K562 (cell line): Measurements from ENCODE around the gene TRRAP. TPM values are rescaled to one million over a fixed set of nuclear protein-coding genes. Genes with fewer than 3 reads are reported as not detected.

Experiments
- ATAC-seq: fragments of 200-7000 bp; cut with Tn5 transposase; 3 replicates; pipeline ENCODE4 v1.9.1; 2020; ENCODE audit warnings: moderate library complexity
- BruUV-seq: library from RNA; stranded (reverse); fragments of 400-500 nt; replicated peaks from 2 replicates; lab custom pipeline; 2021; lab: Mats Ljungman, UMichigan
- CTCF ChIA-PET: fragments of 300-600 bp; formaldehyde crosslinking; extraction: SDS; loops from one replicate; lab custom pipeline; 2021; ENCODE audit warnings: low intra/inter-chr PET ratio; lab: Yijun Ruan, JAX
- POLR2A ChIA-PET: fragments of 300-600, 350-650 bp; sonication (Branson Sonifier 250); formaldehyde crosslinking; extraction: SDS; loops from one replicate; lab custom pipeline; 2021; ENCODE audit warnings: antibody characterized with exemption, inconsistent platforms; lab: Yijun Ruan, JAX
- DNase-seq, 4 experiments: peaks; one replicate each; pipeline versions ENCODE4 v3.0.0 to v3.0.0-alpha.2; 2011 to 2018; ENCODE audit warnings: low spot score in 3 of 4, mixed read lengths in 3 of 4; ENCODE audit errors: extremely low read depth in 1 of 4
- FAIRE-seq: peaks from 2 replicates; lab custom pipeline; 2011; peaks lifted over from hg19 to GRCh38; lab: Jason Lieb, UNC
- H2AFZ ChIP-seq: 2 replicates; pipeline ENCODE4 v1.6.0; 2011; ENCODE audit warnings: low read depth, low read length, control low read depth, inconsistent platforms
- H3K27ac ChIP-seq: fragments of 200-600 bp; 3 replicates; pipeline ENCODE4 v1.8.0; 2011; ENCODE audit warnings: low read depth, mild to moderate bottlenecking, control low read depth, inconsistent platforms, low read length, moderate library complexity, mixed read lengths; ENCODE audit errors: extremely low read depth
- H3K27me3 ChIP-seq, 2 experiments: fragments of 300-600 bp in 1 of 2; 2 replicates in 1 of 2; 3 replicates in 1 of 2; pipeline versions ENCODE4 v1.6.0 to v1.8.0; 2011; ENCODE audit warnings: inconsistent platforms in 2 of 2, low read length in 2 of 2, mild to moderate bottlenecking in 1 of 2, mixed read lengths in 1 of 2, moderate library complexity in 1 of 2; ENCODE audit not compliant: control insufficient read depth in 2 of 2, insufficient read depth in 2 of 2
- H3K36me3 ChIP-seq: fragments of 300-600 bp; 3 replicates; pipeline ENCODE4 v1.8.0; 2011; ENCODE audit warnings: mild to moderate bottlenecking, low read length, inconsistent platforms; ENCODE audit not compliant: control insufficient read depth, insufficient read depth
- H3K4me1 ChIP-seq, 2 experiments: fragments of 200-600 bp in 1 of 2; replicated peaks in 1 of 2; 2 replicates in 1 of 2; 3 replicates in 1 of 2; pipeline versions ENCODE4 v1.5.1 to v1.8.0; 2011; ENCODE audit warnings: inconsistent platforms in 2 of 2, low read length in 2 of 2, mild to moderate bottlenecking in 1 of 2, mixed read lengths in 1 of 2, moderate library complexity in 1 of 2; ENCODE audit not compliant: control insufficient read depth in 2 of 2, insufficient read depth in 2 of 2
- H3K4me2 ChIP-seq: 2 replicates; pipeline ENCODE4 v1.6.1; 2011; ENCODE audit warnings: low read length, control low read depth, inconsistent platforms, mixed read lengths; ENCODE audit not compliant: insufficient read depth
- H3K4me3 ChIP-seq: fragments of 200-600 bp; sonication (generic), shearing (Covaris generic); 2 replicates; pipeline ENCODE4 v1.5.1; 2016; ENCODE audit warnings: control low read depth, inconsistent platforms
- H3K79me2 ChIP-seq: fragments of 200-600 bp; 3 replicates; pipeline ENCODE4 v1.8.0; 2011; ENCODE audit warnings: low read length, inconsistent platforms; ENCODE audit not compliant: control insufficient read depth, insufficient read depth
- H3K9ac ChIP-seq, 2 experiments: 2 replicates each; pipeline versions ENCODE4 v1.6.0 to v1.6.1; 2011; ENCODE audit warnings: low read depth in 2 of 2, low read length in 2 of 2, control low read depth in 1 of 2, inconsistent platforms in 1 of 2, mild to moderate bottlenecking in 1 of 2, mixed read lengths in 1 of 2; ENCODE audit not compliant: insufficient read depth in 1 of 2
- H3K9me1 ChIP-seq: one replicate; pipeline ENCODE4 v1.6.0; 2011; ENCODE audit warnings: inconsistent platforms, mild to moderate bottlenecking, low read length, moderate library complexity; ENCODE audit not compliant: control insufficient read depth, insufficient read depth
- H3K9me3 ChIP-seq: replicated peaks from 2 replicates; pipeline ENCODE4 v1.5.1; 2011; ENCODE audit warnings: low read depth, low read length, inconsistent platforms; ENCODE audit not compliant: control insufficient read depth, insufficient read depth
- H4K20me1 ChIP-seq: replicated peaks from 2 replicates; pipeline ENCODE4 v1.6.1; 2011; ENCODE audit warnings: low read length, inconsistent platforms, mixed read lengths; ENCODE audit not compliant: control insufficient read depth, insufficient read depth
- CREB3 ChIP-seq: fragments of 450-650 bp; conservative IDR thresholded peaks from 2 replicates; pipeline ENCODE4 v1.6.1; 2016; ENCODE audit warnings: missing genetic modification characterization, low read depth, mild to moderate bottlenecking, missing compliant biosample characterization, moderate library complexity
- CXXC5 ChIP-seq: fragments of 250-450 bp; sonication (Bioruptor Pico); IDR thresholded peaks from 2 replicates; pipeline ENCODE4 v1.8.0; 2022; ENCODE audit warnings: inconsistent platforms, mild to moderate bottlenecking, moderate library complexity
- DNMT1 ChIP-seq: fragments of 450-650 bp; IDR thresholded peaks from 2 replicates; pipeline ENCODE4 v1.6.1; 2016; ENCODE audit warnings: antibody characterized with exemption, mild to moderate bottlenecking
- FOS ChIP-seq: IDR thresholded peaks from 3 replicates; pipeline ENCODE4 v1.6.1; 2011; ENCODE audit not compliant: insufficient read length; ENCODE audit errors: extremely low read depth
- FOSL1 ChIP-seq: fragments of 200-800 bp; sonication (Bioruptor generic); conservative IDR thresholded peaks from 2 replicates; pipeline ENCODE4 v1.6.1; 2016; ENCODE audit warnings: missing genetic modification characterization, missing compliant biosample characterization
- HNRNPLL ChIP-seq: fragments of 200-400 bp; formaldehyde crosslinking; IDR thresholded peaks from 2 replicates; pipeline ENCODE4 v1.6.1; 2017; ENCODE audit warnings: low read length, low read depth, mild to moderate bottlenecking; ENCODE audit not compliant: poor library complexity, severe bottlenecking
- NCOA1 ChIP-seq: fragments of 450-650 bp; IDR thresholded peaks from 2 replicates; pipeline ENCODE4 v1.6.1; 2016; ENCODE audit warnings: low read depth
- PTRF ChIP-seq: fragments of 450-650 bp; IDR thresholded peaks from 2 replicates; pipeline ENCODE4 v1.6.1; 2016; ENCODE audit warnings: mild to moderate bottlenecking, missing genetic modification characterization, missing compliant biosample characterization
- SLC30A9 ChIP-seq: fragments of 250-450 bp; sonication (Bioruptor Pico); IDR thresholded peaks from 2 replicates; pipeline ENCODE4 v1.8.0; 2022; ENCODE audit warnings: mild to moderate bottlenecking, moderate library complexity
- TCFL5 ChIP-seq: fragments of 250-450 bp; sonication (Bioruptor Pico); conservative IDR thresholded peaks from 2 replicates; pipeline ENCODE4 v1.6.1; 2021; ENCODE audit warnings: mild to moderate bottlenecking, moderate library complexity, matching md5 sums
- TFAM ChIP-seq: fragments of 250-450 bp; sonication (Bioruptor Pico); conservative IDR thresholded peaks from 2 replicates; pipeline ENCODE4 v1.5.0; 2021; ENCODE audit warnings: mild to moderate bottlenecking, moderate library complexity
- XRCC4 ChIP-seq: IDR thresholded peaks from one replicate; pipeline ENCODE4 v1.6.1; 2011; ENCODE audit not compliant: insufficient read depth, insufficient read length; ENCODE audit errors: extremely low read depth
- ZFX ChIP-seq: sonication (generic); formaldehyde crosslinking; IDR thresholded peaks from 2 replicates; pipeline ENCODE4 v1.8.0; 2022; ENCODE audit warnings: mild to moderate bottlenecking, missing genetic modification reagents, moderate library complexity
- ZNF143 ChIP-seq: sonication (generic); formaldehyde crosslinking; IDR thresholded peaks from 2 replicates; pipeline ENCODE4 v1.9.0; 2022; ENCODE audit warnings: mild to moderate bottlenecking, missing genetic modification reagents
- ZNF785 ChIP-seq: fragments of 250-450 bp; sonication (Bioruptor Pico); IDR thresholded peaks from 2 replicates; pipeline ENCODE4 v1.4.0; 2020; ENCODE audit warnings: mild to moderate bottlenecking
- ZSCAN32 ChIP-seq: fragments of 450-650 bp; formaldehyde crosslinking; IDR thresholded peaks from 2 replicates; pipeline ENCODE4 v1.4.0; 2020; ENCODE audit warnings: mild to moderate bottlenecking, moderate library complexity
- WGBS: fragments of 100-300 bp; shearing (Covaris generic); methylation state at CpG from one replicate; pipeline ENCODE4 v1.1.6; 2016; ENCODE audit warnings: low coverage, mixed read lengths; ENCODE audit not compliant: insufficient coverage; ENCODE audit errors: missing lambda C conversion rate; 5-methylcytosine and 5-hydroxymethylcytosine counted together
- in situ Hi-C: fragments of 300-500 bp; cut with MboI; formaldehyde crosslinking; loops from 4 replicates; pipeline ENCODE4 v1.15.0; 2018; ENCODE audit warnings: inconsistent platforms, mixed read lengths
- intact Hi-C: fragments of 100-400 bp; cut with micrococcal nuclease; formaldehyde crosslinking; loops from 2 replicates; pipeline ENCODE4 v1.14.2; 2022
- polyA plus RNA-seq, 8 experiments: library from polyadenylated mRNA; depleted of rRNA in 4 of 8; stranded (reverse) in 5 of 8; unstranded in 3 of 8; fragments of >200 nt; fragmentation: Nextera tagmentation in 2 of 8; fragmentation: Illumina TruSeq in 1 of 8; extraction: Ambion mirVana in 2 of 8; extraction: Trizol in 1 of 8; gene quantifications; 2 replicates each; pipeline versions ENCODE4 v1.2.1 to v1.2.3, GENCODE V29; 2011 to 2014; ENCODE audit warnings: inconsistent platforms in 1 of 8, missing spikeins in 1 of 8
- total RNA-seq, 7 experiments: library from RNA; depleted of rRNA in 6 of 7; stranded (reverse); fragments of >200 nt in 6 of 7; fragmentation: Illumina TruSeq in 2 of 7; extraction: Trizol in 2 of 7; gene quantifications; 2 replicates each; pipeline versions ENCODE4 v1.2.1 to v1.2.3, GENCODE V29; 2011 to 2021; ENCODE audit warnings: low replicate concordance in 1 of 7

Gene TRRAP
- total and polyA plus RNA-seq, 9 of the 15 experiments (the other 6 are each of a cell fraction or from before 2014, with no cell fraction given): 1.3 to 47.2 (median 9.7) TPM

GRCh38 chr7:98976396-98977185 is 98.3 kb downstream of the TRRAP start:
- Histone ChIP-seq H3K4me1 (no peaks in the 10 kb centered on the region), H4K20me1 (no peaks in the 10 kb centered on the region), H3K9me1 (no peaks in the 10 kb centered on the region), H3K36me3 (peaks cover 99% of the 10 kb centered on the region), H2AFZ (no peak overlapping the region)
- DNase-seq: no peak
- CTCF ChIA-PET: no interaction called here
- POLR2A ChIA-PET: no interaction called here
- FAIRE-seq: no peak
- TF ChIP-seq CREB3 (tag): no peak
- TF ChIP-seq, all 486 proteins: peak for 0
- no peak overlapping the region for H3K4me3 ChIP-seq
- intact Hi-C loops (no loop called here), in situ Hi-C loops (no loop called here)
- no peaks in the 10 kb centered on the region for H3K27me3 ChIP-seq
- ATAC-seq: no peak
- 95% methylated on average over 30 of the region's 30 CpGs for WGBS
- H3K9ac ChIP-seq: peak overlapping the region in 1 of 2 experiments; percentile 22; a peak in 1 of 4 replicates
- no peaks in the 10 kb centered on the region for H3K9me3 ChIP-seq
- H3K27ac ChIP-seq: no peak overlapping the region
- no TSS peak for BruUV-seq
- no peak overlapping the region for H3K4me2 ChIP-seq
- H3K79me2 ChIP-seq: no peaks in the 10 kb centered on the region

GRCh38 chr7:98978672-98979071 is 100.3 kb downstream of the TRRAP start:
- peaks cover 99% of the 10 kb centered on the region for H3K36me3 ChIP-seq
- no peaks in the 10 kb centered on the region for H3K9me3 ChIP-seq
- H3K9me1 ChIP-seq: no peaks in the 10 kb centered on the region
- 94% methylated on average over 9 of the region's 9 CpGs for WGBS
- no peak overlapping the region for H3K4me2 ChIP-seq
- H3K79me2 ChIP-seq: no peaks in the 10 kb centered on the region
- H3K27ac ChIP-seq: no peak overlapping the region
- no peaks in the 10 kb centered on the region for H4K20me1 ChIP-seq
- ChIA-PET POLR2A (no interaction called here), CTCF (no interaction called here)
- no peak for ATAC-seq
- intact Hi-C loops: no loop called here
- TF ChIP-seq TFAM (CRISPR knock-in tag): no peak
- no peak for TF ChIP-seq PTRF (tag)
- TF ChIP-seq XRCC4: no peak
- TF ChIP-seq DNMT1: no peak
- TF ChIP-seq SLC30A9 (CRISPR knock-in tag): no peak
- no peak for TF ChIP-seq ZSCAN32 (CRISPR knock-in tag)
- no peak for TF ChIP-seq HNRNPLL
- no peak for TF ChIP-seq FOSL1
- TF ChIP-seq CXXC5: no peak
- no peak for TF ChIP-seq NCOA1
- TF ChIP-seq ZFX (CRISPR knock-in tag): no peak
- TF ChIP-seq FOS: no peak
- TF ChIP-seq TCFL5: no peak
- no peak for TF ChIP-seq ZNF143 (CRISPR knock-in tag)
- no peak for TF ChIP-seq ZNF785 (CRISPR knock-in tag)
- no peak for FAIRE-seq
- no peak overlapping the region for H2AFZ ChIP-seq
- peak overlapping the region in 1 of 2 experiments; percentile 21; a peak in 1 of 4 replicates for H3K9ac ChIP-seq
- H3K4me3 ChIP-seq: no peak overlapping the region
- H3K27me3 ChIP-seq: no peaks in the 10 kb centered on the region
- in situ Hi-C loops: no loop called here
- no peaks in the 10 kb centered on the region for H3K4me1 ChIP-seq
- DNase-seq: no peak
- no TSS peak for BruUV-seq
